ENCODE results near the gene C16orf86. TPM values are rescaled to one million over a fixed set of nuclear protein-coding genes. Genes with fewer than 3 reads are reported as not detected.

C16orf86 gene
- total RNA-seq, 2 donors from 2014 or later: 7.5 to 9.6 TPM

DNA sequence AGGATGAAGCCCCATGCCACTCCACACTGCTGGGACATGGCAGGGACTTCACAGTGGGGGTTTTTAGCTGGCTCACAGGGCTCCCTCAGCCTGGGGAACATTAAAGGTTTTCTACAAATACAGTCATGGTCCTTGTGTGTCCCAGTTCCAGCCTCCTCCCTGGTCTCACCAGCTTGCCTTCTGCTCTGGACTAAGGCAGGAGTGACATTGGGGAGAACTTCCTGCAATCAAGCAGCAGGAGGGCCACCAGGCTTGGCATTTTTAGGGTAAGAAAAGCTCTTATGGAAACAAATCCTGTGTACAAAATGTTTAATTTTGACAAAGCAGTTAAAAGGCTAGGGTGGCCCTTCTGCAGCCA lies 4.0 kb upstream of the C16orf86 start:
- intact Hi-C loops (cut with DNase I): no loop called here
- H3K27ac ChIP-seq: peak overlapping the region; percentile 87 to 97 (median 93)
- no peak for DNase-seq

DNA sequence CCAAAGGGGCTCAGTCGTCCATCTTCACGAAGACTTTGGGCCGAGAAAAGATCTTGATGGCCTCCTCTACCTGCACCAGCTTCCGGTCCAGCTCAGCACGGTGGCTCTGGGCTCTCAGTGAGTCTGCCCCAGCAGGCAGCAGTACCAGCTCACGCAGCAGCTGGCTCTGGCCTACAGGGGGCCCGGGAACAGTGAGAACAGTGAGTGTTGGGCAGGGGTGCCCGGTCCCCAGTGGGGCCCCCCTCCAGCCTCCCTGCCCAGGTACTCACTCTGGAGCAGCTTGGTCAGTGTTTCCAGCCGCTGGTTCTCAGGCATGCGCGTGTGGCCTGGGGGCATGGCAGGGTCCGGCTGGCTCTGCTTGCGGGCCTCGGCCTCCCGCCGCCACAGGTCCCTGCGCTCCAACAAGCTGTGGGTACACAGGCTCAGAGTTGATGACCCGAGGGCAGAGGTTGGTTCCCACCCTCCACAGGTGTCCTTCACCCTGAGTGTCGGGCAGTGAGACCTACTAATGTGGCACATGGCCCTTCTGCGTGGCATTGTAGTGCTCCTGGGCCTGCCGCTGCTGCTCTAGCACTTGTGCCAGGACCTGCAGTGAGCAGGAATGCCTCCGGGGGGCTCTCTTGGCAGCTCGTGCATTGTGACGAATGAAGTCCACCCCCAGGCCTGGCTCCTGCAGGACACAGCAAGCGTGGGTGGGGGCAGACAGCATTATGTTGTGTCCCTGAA lies 3.3 kb upstream of the C16orf86 start:
- H3K27me3 ChIP-seq: no peaks in the 10 kb centered on the region
- DNase-seq: peak; percentile 43 to 61 (median 57)
- no peak overlapping the region for H3K4me3 ChIP-seq
- no peaks in the 10 kb centered on the region for H3K36me3 ChIP-seq (replicated peaks in 1 of 2; ENCODE audit: insufficient read depth in 1 of 2, low read depth in 2 of 2)
- peak overlapping the region; percentile 87 to 97 (median 93) for H3K27ac ChIP-seq
- TF ChIP-seq POLR2A (IDR thresholded peaks at IDR 0.05): peak in 1 of 3 donors; percentile 13
- TF ChIP-seq, protein P1, sequence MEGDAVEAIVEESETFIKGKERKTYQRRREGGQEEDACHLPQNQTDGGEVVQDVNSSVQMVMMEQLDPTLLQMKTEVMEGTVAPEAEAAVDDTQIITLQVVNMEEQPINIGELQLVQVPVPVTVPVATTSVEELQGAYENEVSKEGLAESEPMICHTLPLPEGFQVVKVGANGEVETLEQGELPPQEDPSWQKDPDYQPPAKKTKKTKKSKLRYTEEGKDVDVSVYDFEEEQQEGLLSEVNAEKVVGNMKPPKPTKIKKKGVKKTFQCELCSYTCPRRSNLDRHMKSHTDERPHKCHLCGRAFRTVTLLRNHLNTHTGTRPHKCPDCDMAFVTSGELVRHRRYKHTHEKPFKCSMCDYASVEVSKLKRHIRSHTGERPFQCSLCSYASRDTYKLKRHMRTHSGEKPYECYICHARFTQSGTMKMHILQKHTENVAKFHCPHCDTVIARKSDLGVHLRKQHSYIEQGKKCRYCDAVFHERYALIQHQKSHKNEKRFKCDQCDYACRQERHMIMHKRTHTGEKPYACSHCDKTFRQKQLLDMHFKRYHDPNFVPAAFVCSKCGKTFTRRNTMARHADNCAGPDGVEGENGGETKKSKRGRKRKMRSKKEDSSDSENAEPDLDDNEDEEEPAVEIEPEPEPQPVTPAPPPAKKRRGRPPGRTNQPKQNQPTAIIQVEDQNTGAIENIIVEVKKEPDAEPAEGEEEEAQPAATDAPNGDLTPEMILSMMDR (IDR thresholded peaks at IDR 0.05): peak in 1 of 7 experiments; percentile 4
- H3K4me1 ChIP-seq: peaks cover 82% of the 10 kb centered on the region
- intact Hi-C loops (cut with DNase I): no loop called here
- no peak for ATAC-seq
- no peaks in the 10 kb centered on the region for H3K9me3 ChIP-seq
- WGBS, 2 donors: 39% methylated on average over 25 of the region's 25 CpGs; no CpG with 5 or more reads in 1 of the 2 donors

More for the DNA sequence above, 4.0 kb upstream of the C16orf86 start:
- Histone ChIP-seq H3K9me3 (no peaks in the 10 kb centered on the region), H3K4me3 (no peak overlapping the region), H3K4me1 (peaks cover 75% of the 10 kb centered on the region), H3K27me3 (no peaks in the 10 kb centered on the region), H3K36me3 (replicated peaks in 1 of 2; ENCODE audit: insufficient read depth in 1 of 2, low read depth in 2 of 2) (no peaks in the 10 kb centered on the region)
- no peak for TF ChIP-seq POLR2A (IDR thresholded peaks at IDR 0.05)
- TF ChIP-seq, protein P1 (IDR thresholded peaks at IDR 0.05): no peak
- ATAC-seq: no peak

DNA sequence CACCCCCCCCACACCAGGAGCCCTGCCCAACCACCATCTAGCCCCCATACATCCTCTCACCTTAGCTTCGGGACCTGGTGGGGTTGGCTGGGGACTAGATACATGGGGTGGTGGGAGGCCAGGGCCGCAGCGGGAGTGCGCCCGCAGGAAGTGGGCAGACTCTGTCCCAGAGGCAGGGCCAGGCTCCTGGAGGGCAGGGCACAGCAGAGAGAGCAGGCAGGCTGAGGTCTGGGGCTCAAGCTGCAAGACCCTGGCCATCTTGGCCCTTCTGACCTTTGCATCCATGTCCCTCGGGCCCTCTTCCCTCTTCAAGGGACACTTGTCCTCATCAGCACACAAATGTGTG lies 2.8 kb upstream of the C16orf86 start:
- Histone ChIP-seq H3K27me3 (no peaks in the 10 kb centered on the region), H3K27ac (peak overlapping the region; percentile 87 to 97 (median 93)), H3K4me1 (peaks cover 79% of the 10 kb centered on the region), H3K4me3 (no peak overlapping the region), H3K36me3 (replicated peaks in 1 of 2; ENCODE audit: insufficient read depth in 1 of 2, low read depth in 2 of 2) (no peaks in the 10 kb centered on the region), H3K9me3 (no peaks in the 10 kb centered on the region)
- WGBS, 2 donors: 39 to 42% methylated on average over 2 to 6 of the region's 6 CpGs
- ATAC-seq (no peak), DNase-seq (no peak)
- TF ChIP-seq, protein P1 (IDR thresholded peaks at IDR 0.05): no peak
- no peak for TF ChIP-seq POLR2A (IDR thresholded peaks at IDR 0.05)
- intact Hi-C loops (cut with DNase I): no loop called here

DNA sequence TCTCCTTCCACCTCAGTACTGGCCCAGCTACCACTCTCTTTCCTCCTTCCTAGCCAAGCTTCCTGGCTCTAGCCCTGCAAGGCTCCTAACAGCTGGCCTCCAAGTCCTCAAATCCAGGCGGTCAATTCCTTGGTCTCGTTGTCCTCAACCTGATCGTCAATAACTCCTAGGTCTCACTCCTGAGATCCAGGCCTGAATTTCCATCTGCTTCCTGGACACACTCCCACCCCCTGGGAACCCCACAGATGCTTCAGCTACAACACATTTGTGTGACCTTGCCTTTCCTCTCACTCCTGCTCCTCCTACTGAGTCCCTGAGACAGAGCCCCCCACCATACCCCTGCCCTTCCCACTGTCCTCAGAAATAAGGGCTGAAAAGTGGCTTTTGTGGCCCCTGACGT lies 2.4 kb upstream of the C16orf86 start:
- DNase-seq: peak; percentile 87 to 93 (median 92)
- Histone ChIP-seq H3K27ac (peak overlapping the region; percentile 87 to 97 (median 93)), H3K4me1 (peaks cover 75% of the 10 kb centered on the region), H3K36me3 (replicated peaks in 1 of 2; ENCODE audit: insufficient read depth in 1 of 2, low read depth in 2 of 2) (no peaks in the 10 kb centered on the region), H3K27me3 (no peaks in the 10 kb centered on the region), H3K4me3 (no peak overlapping the region), H3K9me3 (no peaks in the 10 kb centered on the region)
- peak; percentile 30 for ATAC-seq
- TF ChIP-seq, protein P1 (IDR thresholded peaks at IDR 0.05): no peak
- peak in 2 of 3 donors; percentile 29 to 30 for TF ChIP-seq POLR2A (IDR thresholded peaks at IDR 0.05)
- intact Hi-C loops (cut with DNase I): no loop called here
- 29 to 49% methylated on average over 4 of the region's 4 CpGs for WGBS, 2 donors

DNA sequence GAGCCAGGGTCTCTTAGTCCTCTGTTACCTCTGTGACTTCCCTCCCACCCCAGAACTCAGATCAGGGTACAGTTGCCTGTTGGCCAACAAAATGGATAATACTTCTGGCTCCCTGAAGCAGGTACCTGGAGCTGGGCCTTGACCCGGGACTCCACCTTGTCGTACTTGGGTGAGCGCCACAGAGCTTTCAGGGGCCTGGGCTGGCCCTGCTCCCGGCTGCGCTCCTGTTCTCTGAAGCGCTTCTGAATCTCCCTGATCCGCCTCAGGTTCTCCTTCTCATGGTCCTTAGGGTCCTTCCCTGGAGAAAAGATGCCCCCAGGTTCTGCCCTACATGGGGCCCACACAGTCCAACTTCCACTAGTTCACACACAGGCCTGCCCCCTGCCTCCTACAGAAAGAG lies 1.7 kb upstream of the C16orf86 start:
- Histone ChIP-seq H3K27ac (peak overlapping the region; percentile 87 to 97 (median 93)), H3K27me3 (no peaks in the 10 kb centered on the region), H3K36me3 (replicated peaks in 1 of 2; ENCODE audit: insufficient read depth in 1 of 2, low read depth in 2 of 2) (no peaks in the 10 kb centered on the region), H3K4me1 (peaks cover 68% of the 10 kb centered on the region), H3K4me3 (no peak overlapping the region), H3K9me3 (no peaks in the 10 kb centered on the region)
- WGBS, 2 donors: 28 to 46% methylated on average over 7 of the region's 7 CpGs
- TF ChIP-seq POLR2A (IDR thresholded peaks at IDR 0.05): no peak
- TF ChIP-seq, protein P1 (IDR thresholded peaks at IDR 0.05): no peak
- no peak for ATAC-seq
- peak; percentile 59 to 80 (median 77) for DNase-seq
- intact Hi-C loops (cut with DNase I): no loop called here
